Head of caudate nucleus (tissue), 42 donors: ENCODE data around the gene ABCB11.
"Not testable (repeated sequence)": the region's sequence is repeated elsewhere in the genome, so short reads cannot be mapped to it uniquely, and the experiment has no call there.

Experiments
- DNase-seq, 42 donors: peaks; one replicate each; pipeline versions ENCODE4 v3.0.0 to v3.0.0-alpha.2; 2020 to 2021; ENCODE audit warnings: mixed read lengths in 7 of 42
- intact Hi-C: fragments of 100-400 bp; cut with DNase I; formaldehyde crosslinking; loops from one replicate; pipeline ENCODE4 v1.15.0; 2022

ABCB11 gene

DNA sequence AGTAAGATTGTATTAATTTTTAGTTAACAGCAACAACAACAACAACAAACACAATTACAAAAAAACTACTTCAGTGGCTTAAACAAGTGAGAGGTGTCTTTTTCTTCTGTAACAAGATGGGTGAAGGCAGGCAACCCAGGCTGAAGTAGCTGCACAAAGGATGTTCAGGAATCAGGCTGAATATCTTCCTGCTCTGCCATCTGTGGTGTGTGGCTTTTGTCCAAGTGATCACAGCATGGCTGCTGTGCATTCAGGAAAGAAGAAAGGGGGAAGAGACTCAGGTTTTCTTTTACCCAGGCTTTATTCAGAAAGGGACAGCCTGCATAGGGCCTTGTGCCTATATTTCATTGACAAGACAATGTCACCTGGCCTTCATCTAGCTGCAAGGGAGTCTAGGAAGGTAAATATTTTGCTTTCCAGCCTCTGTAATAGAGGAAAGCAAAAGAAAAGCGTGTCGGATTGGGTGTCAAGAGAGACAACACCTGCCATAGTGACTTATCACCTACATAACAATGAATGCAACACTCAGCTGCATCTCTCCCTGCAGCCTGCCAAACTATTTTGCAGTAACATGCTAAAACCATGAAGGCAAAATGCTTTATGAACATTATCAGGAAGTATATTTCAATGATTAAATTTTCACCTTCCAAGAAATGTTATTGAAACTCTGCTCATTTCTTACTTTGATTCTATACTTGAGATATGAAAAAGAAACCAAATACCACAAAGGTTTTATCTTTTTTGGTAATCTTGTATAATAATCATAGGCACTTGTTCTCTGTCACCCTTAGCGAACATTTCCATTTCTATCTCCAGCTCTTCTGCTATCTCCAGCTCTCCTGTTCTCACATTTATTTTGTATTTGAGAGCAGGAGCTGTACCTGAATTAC lies 115.4 kb downstream of the ABCB11 start:
- DNase-seq: no peak
- intact Hi-C loops: no loop called here

DNA sequence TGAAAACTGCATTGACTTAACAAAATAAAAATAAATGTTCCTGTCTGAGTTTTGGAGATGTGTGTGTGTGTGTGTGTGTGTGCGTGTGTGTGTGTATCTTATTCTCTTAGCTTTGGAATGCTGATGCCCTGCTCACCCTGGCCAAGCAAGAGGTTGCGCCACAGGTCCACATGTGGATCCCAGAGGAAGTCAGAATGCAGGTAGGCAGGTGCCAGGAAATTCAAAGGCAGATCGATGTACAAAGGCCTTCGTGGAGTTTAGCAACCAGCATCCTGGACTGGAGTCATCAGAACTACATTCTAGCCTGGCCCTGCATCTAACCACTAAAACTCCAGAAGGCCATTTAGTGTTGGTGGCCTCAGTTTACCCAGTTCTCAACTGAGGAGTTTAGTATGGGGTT lies 117.6 kb downstream of the ABCB11 start:
- no peak for DNase-seq
- intact Hi-C loops: no loop called here

DNA sequence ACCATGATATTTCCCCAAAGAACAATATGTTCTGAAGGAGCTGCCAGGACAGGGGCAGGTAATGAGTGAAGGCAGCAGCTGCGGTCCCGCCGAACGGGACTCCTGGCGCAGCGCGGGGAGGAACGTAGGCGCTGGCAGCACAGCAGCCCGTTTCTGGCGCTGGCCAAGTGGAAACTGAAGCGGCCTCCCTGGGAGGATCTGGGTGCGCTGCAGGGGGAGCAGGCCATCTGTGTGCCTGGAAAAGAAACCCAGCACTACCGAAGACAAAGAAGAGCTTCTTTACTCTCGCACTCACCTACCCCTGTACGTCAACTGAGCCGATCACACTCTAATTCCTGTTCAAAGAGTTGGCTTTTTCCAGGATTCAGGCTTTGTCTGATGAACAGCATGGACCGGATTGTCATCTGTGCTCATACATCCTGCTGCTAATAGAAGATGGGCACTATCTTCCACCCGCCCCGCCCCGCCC lies 118.2 kb downstream of the ABCB11 start:
- peak in 41 of 42 donors; percentile 16 to 72 (median 49) for DNase-seq
- intact Hi-C loops: no loop called here

DNA sequence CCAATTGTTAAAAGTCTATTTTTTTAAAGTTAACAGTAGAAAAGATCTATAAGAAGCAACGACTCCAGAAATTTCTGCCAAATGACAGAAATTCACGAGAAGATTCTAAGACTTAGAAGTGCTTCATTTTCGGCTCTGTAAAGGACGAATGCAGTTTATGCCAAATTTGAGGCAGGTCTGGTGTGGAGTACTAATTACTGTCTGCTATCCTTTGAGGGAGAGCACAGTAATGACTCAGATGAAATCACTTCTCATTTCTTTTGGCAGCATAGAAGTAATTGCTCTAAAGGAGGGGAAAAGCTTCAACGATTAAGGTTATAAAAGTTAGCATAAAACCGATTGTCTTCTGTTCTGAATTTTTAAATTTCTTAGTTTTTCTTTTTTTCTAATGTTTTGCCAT lies 118.7 kb downstream of the ABCB11 start:
- intact Hi-C loops: no loop called here
- DNase-seq: no peak

DNA sequence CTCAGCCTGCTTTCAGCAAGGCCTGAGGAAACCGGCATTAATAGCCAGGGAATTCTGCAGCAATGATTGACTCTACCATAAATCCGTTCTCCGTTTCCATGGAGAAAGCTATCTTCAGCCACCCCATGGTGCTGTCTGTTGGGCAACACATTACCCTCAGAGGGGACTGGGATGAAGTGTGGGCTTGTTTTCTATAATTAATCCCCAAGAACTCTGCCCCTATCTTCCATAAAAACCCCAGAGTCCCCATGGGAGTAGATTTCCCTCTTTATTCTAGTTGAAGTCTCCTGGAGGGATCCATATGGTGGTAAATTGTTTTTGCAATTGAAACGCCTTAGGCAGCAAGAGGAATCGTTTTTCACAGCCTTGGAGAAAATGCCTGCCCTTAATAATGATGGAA lies 120.8 kb downstream of the ABCB11 start:
- intact Hi-C loops: no loop called here
- no peak for DNase-seq

DNA sequence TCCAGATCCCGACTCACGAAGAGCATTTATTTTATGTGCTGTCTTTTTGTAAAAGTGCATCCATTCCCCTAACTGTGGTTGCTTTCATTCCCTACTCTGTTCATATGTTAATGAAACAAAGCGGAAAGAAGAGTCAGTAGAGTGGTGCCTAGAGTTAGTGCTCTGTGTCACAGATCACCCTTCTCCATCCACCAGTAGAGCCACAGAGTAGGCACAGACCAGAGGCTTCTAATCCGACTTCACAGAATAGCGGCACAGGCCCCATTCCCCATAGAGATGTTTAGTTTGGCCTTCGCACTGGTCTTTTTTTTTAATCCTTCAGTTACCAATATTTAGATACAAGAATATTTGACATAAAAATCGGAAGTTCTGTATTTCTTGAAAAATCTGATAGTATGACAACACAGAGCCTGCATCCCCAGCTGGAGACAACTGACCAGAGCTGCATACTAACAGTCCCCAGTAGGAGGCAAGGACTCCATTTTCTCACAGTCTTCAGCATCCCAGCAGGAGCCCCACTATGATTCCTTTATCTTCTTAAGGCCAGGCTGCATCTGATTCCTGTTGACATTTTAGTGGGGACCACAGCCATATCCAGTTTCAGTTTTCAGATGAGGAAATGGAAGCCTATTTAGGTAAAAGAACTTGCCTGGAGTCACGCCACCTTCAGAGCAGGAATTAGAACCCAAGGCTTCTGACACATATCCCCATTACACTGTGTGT lies 123.0 kb downstream of the ABCB11 start:
- intact Hi-C loops: no loop called here

DNA sequence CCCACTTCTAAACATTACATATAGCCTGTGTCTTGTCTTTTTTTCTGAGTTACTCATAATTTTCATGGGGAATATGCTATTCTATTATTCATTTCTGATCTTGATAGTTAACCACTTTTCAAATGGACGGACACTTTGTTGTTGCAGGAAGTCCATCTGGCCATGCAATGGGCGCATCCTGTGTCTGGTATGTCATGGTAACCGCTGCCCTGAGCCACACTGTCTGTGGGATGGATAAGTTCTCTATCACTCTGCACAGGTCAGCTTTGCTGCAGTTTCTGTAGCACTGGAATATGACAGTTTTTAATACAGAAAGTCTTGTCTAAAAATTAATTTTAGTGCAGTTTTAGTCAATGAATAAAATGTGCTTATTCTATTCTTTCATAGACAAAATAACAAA lies 126.8 kb downstream of the ABCB11 start:
- no peak for DNase-seq
- intact Hi-C loops: no loop called here

More for the DNA sequence above, 123.0 kb downstream of the ABCB11 start:
- DNase-seq: no peak

DNA sequence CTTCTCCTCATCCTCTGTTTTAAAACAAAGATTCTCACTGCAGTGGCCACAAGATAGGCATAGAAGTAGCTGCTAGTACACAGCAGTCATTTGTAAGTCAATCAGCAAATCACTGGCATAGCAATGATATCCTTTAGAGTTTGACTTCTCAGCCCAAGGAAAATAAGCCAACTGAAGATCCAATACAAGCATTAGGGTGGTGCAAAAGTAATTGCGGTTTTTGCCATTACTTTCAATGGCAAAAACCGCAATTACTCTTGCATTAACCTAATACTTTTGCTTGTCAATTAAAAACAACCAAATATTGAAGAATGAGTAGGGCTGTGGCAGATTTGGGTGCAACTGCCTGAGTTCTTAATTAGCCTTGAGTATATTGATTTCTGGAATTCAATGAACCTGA lies 127.2 kb downstream of the ABCB11 start:
- DNase-seq: no peak
- intact Hi-C loops: no loop called here

DNA sequence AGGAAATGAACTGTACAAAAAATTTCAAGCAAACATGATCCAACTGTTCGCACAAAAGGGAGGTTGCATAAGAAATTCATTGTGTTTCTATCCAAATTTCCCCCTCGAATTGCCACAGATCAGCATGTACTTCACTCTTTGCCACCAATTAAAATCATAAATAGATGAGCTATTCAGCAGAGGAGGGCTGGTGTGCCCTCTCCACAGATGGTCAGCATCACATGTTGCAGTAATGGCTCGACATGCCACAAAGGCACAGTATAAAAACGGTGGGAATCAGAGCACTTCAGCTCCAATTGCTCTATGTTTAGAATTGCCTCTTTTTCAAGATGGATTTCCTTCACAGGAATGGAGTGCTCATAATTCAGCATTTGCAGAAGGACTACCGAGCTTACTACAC lies 130.1 kb downstream of the ABCB11 start, which contains the start of gene G6PC2:
Gene G6PC2 (plus strand): TSS at position 289 of the 400 bp plus-strand sequence. CDS start 41 bp downstream, at position 330.
- peak in 13 of 42 donors; percentile 6 to 52 (median 20) for DNase-seq
- intact Hi-C loops: no loop called here

DNA sequence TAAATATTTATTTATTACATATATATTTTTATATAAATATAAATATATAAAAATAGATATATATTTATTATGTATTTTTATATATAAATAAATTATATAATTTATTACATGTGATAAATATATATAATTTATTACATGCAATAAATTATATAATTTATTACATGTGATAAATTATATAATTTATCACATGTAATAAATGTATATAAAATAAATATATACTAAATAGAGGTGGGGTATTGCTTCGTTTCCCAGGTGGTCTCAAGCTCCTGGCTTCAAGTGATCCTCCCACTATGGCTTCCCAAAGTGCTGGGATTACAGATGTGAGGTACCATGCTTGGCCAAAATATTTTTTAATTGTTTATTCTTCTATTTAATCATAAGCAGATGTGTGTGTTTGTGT lies 133.7 kb downstream of the ABCB11 start:
- DNase-seq: no peak
- intact Hi-C loops: no loop called here

DNA sequence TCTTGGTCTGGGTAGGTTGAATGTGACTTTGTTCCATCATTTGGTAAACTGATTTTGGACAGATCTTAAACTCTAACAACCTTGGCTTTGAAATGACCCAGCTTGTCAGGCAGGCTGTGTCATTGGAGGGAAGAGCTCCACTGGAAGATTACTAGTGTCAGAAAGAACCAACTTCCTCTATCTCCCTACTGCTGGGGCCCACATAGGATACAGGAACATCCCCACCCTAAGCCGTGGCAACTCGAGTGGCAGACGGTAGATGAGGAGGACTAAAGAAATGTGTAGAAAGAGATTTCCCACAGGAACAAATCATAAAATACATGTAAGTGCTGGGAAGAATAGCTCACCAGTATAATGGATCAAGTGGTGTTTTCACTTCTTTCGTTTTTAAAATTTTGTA lies 134.3 kb downstream of the ABCB11 start:
- no peak for DNase-seq
- intact Hi-C loops: no loop called here

DNA sequence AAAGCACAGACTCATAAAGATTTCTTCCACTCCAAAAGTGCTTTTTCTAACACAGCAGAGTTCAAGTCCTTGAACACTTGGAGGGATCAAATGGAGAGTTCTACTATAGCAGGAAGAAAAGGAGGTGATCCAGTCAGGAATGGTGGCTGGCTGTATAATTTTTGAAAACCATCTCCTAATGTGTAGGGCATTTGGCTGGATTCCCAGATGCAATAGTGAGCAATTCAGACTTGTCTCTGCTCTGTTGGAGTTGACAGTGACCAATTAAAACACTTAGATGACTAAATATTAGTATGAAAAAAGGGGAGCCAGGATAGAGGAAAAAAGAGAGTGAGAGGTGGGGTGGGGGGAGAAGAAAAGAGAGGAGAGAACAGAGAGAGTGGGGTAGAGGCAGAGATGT lies 135.4 kb downstream of the ABCB11 start:
- DNase-seq: no peak
- intact Hi-C loops: no loop called here

DNA sequence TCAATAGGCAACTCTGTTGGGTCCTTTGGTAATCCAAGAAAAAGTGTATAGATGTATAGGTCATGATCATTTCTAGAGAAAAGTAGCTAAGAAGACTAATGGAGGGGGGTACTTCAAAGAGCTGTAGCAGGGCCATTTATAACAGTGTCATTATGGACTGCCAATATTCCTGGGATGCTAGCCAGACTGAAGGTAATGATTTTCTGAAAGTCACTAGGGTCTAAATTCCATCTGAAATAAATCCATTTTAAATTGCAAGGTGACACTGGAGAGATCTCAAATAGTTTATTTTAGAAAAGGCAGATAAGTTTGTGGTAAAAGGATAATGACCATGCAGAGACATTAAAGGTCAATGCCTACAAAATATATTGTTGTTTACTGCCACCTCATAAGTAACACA lies 136.4 kb downstream of the ABCB11 start:
- intact Hi-C loops: no loop called here
- DNase-seq: no peak

DNA sequence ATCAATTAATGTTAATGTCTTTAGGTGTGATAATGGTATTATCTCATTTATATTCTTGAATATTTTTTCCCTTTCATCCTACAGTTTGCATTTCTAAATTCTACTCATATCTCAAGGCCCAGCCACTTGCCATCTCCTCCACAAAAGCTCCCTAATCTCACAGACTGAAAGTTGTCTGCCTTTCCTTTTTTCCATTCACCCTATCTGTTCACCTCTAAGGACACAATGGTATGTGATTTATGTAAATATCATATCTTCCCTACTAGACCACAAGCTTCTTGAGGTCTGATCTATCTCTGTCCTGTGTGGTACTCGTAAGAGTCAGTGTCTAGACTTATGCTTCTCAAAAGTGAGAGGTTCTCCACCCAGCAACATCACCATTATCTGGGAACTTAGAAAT lies 137.0 kb downstream of the ABCB11 start:
- intact Hi-C loops: no loop called here
- DNase-seq: no peak

DNA sequence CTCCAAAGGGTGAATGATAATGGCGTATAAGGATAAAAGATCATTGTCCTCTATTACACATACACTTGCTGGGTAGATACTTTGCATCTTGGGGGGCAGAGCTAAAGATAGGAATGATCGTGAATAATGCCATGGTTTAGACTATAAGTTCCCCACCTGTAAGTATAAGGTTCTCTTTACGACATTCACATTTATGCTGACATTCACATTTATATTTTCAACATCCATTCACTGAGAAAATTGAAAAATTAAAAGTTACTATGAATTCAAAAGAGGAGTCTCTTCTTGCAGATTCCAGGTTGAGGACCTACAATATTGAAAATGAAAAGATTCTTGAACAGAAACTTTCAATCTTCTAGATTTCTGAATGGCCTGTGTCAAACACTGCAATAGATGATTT lies 138.8 kb downstream of the ABCB11 start:
- intact Hi-C loops: no loop called here
- no peak for DNase-seq

DNA sequence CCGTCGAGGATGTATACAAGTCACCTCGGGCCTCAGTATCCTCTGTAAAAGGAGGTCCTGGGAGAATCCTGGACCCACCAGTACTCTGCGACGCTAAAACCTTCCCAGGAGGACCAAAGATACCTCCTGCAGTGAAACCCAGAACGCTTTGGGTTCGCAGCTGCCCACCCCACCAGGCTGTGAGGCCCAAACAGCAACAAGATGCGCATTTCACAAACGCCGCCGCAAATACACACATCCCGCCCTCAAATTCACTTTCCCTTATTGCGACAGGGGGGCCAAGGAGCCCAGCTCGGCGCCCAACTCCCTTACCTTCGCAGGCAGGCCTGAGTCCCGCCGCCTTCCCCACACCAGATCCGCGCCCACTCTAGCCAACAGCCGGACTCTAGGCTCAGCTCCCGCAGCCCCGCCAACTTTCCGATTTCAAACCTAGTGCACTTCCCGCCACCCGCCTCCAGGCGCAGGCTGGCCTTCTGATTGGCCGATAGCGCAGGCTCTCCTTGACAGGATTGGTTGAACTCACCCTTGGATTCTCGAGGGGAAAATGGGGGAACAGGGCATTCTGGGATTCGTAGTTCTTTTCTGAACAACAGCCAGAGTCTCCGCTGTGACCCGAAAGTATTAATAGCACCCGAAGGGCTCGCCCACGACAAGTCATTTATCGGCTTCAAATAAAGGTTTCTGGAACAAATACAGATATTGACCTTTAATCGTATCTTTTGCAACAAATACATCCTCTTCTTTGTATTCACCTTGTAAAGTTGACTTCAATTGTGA lies 140.9 kb downstream of the ABCB11 start, which contains the start of gene SPC25:
Gene SPC25 (minus strand): TSS at position 425 of the 777 bp plus-strand sequence. CDS start 911 bp downstream, outside the sequence.
- intact Hi-C loops: no loop called here
- DNase-seq: peak; percentile 77 to 95 (median 89)

DNA sequence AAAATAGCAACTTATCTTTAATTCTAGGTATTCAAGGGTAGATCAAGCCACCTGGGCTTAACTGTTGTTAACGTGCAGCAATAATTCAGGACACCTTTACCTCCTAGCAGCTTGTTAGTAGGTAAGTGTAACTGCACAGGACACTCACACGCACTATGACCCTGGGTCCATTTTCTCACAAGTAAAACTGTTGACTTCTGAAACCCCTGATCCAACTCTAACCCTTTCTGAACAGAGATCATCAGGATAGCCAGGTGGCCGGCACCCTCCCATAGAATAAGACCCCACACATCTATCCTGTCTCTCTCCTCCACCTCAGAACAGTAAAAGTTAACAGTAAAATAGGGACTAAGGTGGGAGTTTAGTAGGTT lies 141.5 kb downstream of the ABCB11 start:
- intact Hi-C loops: no loop called here
- no peak for DNase-seq

DNA sequence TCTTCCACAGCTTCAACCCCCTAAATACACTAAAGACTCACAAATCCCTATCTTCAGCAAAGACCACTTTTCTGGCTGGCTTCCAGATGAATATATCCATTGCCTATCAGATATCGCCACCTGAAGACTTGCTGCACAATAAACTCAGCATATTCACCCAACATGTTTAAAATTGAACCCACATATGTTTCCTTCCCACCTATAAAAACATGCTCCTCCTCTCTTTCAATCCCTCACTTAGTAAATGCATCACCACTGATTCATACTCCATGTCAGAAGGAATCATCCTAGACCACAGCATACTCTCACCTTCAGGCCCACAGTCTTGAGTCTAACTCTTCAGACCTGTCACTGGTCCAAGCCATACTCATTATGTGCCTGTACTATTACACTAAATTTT lies 146.1 kb downstream of the ABCB11 start:
- intact Hi-C loops: no loop called here
- no peak for DNase-seq

DNA sequence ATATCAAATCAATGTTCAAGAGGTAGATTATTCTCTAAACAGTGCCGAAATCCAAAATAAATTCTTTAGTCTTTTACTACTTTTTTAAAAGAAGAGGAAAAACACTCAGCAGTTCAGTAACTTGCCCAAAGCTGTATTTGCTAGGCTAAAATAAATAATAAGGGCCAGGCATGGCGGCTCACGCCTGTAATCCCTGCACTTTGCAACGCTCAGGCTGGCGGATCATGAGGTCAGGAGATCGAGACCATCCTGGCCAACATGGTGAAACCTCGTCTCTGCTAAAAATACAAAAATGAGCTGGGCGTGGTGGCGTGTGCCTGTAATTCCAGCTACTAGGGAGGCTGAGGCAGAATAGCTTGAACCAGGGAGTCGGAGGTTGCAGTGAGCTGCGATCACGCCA lies 149.0 kb downstream of the ABCB11 start:
- DNase-seq, intact Hi-C loops: not testable (repeated sequence)
